GM06990 (cell line): ENCODE data around the gene IGFL1.
"Not testable (repeated sequence)": the region's sequence is repeated elsewhere in the genome, so short reads cannot be mapped to it uniquely, and the experiment has no call there.

Experiments used
- DNase-seq: peaks from one replicate; pipeline ENCODE4 v3.0.0-alpha.2; 2011; ENCODE audit not compliant: insufficient read length; ENCODE audit errors: extremely low read depth
- H3K27me3 ChIP-seq: replicated peaks from 2 replicates; pipeline ENCODE4 v1.6.0; 2011; ENCODE audit warnings: low read length; ENCODE audit not compliant: control insufficient read depth, insufficient read depth
- H3K36me3 ChIP-seq: 2 replicates; pipeline ENCODE4 v1.5.1; 2011; ENCODE audit warnings: low read length; ENCODE audit not compliant: control insufficient read depth, insufficient read depth
- H3K4me3 ChIP-seq: replicated peaks from 2 replicates; pipeline ENCODE4 v1.5.1; 2011; ENCODE audit warnings: low read depth, mild to moderate bottlenecking, control low read depth, low read length
- CTCF ChIP-seq: IDR thresholded peaks from 2 replicates; pipeline ENCODE4 v1.5.1; 2011; ENCODE audit warnings: low read length, control low read depth, mild to moderate bottlenecking, inconsistent platforms; ENCODE audit not compliant: insufficient read depth, poor library complexity, severe bottlenecking

Gene IGFL1

GRCh38 chr19:46218160-46218559 is 11.4 kb upstream of the IGFL1 start:
- H3K27me3 ChIP-seq, result no peaks in the 10 kb centered on the region; the same call in none of the 2 replicates
- DNase-seq, result no peak
- no peaks in the 10 kb centered on the region for H3K36me3 ChIP-seq
- no peak for TF ChIP-seq CTCF
- no peak overlapping the region for H3K4me3 ChIP-seq

GRCh38 chr19:46220038-46220615 is 9.4 kb upstream of the IGFL1 start:
- TF ChIP-seq CTCF, result no peak
- Histone ChIP-seq H3K4me3 (no peak overlapping the region), H3K27me3 (no peaks in the 10 kb centered on the region; the same call in none of the 2 replicates), H3K36me3 (no peaks in the 10 kb centered on the region)
- DNase-seq, result no peak

- DNase-seq, result no peak
- Histone ChIP-seq H3K27me3 (no peaks in the 10 kb centered on the region; the same call in none of the 2 replicates), H3K36me3 (no peaks in the 10 kb centered on the region), H3K4me3 (no peak overlapping the region)
- no peak for TF ChIP-seq CTCF
Measured at GRCh38 chr19:46221152-46221551, 8.4 kb upstream of the IGFL1 start.

GRCh38 chr19:46221981-46222610 is 7.4 kb upstream of the IGFL1 start:
- Histone ChIP-seq H3K27me3 (no peaks in the 10 kb centered on the region; the same call in none of the 2 replicates), H3K36me3 (no peaks in the 10 kb centered on the region), H3K4me3 (no peak overlapping the region)
- no peak for TF ChIP-seq CTCF
- DNase-seq, result no peak

- not testable (repeated sequence) for H3K4me3 ChIP-seq, DNase-seq, H3K36me3 ChIP-seq, H3K27me3 ChIP-seq
Measured at GRCh38 chr19:46223787-46224186, 5.8 kb upstream of the IGFL1 start.

GRCh38 chr19:46224773-46225172 is 4.8 kb upstream of the IGFL1 start:
- Histone ChIP-seq H3K36me3 (no peaks in the 10 kb centered on the region), H3K27me3 (peaks cover 1% of the 10 kb centered on the region), H3K4me3 (no peak overlapping the region)
- no peak for TF ChIP-seq CTCF
- no peak for DNase-seq
